ENCODE results near the gene ZNF74. TPM values are rescaled to one million over a fixed set of nuclear protein-coding genes. Genes with fewer than 3 reads are reported as not detected.

ZNF74 gene
- total and polyA plus RNA-seq, 2 donors (not counting 1 experiment from before 2014, with no cell fraction given), result 2.5 to 13.0 TPM

DNA sequence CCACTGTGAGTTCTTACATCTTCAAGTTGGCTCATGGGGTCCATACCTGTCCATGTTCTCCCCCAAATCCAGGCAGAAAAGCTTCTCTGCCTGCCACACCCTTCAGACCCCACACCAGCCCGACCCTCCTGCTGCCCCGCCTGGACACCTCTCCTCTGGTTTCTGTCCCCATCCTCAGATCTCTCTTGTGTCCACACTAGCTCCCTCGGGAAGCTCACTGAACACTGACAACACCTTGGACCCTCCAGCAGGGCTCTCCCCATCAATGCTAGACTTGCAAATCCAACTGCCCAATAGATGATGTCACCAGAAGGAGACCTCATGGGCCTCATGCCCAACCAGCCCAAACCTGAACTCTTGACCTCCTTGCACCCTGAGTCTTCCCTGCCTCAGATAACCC lies 40.8 kb downstream of the ZNF74 start:
- Histone ChIP-seq H3K4me3 (replicated peaks in 1 of 4; ENCODE audit: control extremely low read depth in 1 of 4, insufficient read depth in 1 of 4, low read depth in 3 of 4, low read length in 4 of 4) (no peak overlapping the region), H3K36me3 (ENCODE audit: control insufficient read depth, insufficient read depth, low read length) (peaks cover 7% of the 10 kb centered on the region), H2AFZ (ENCODE audit: low read length) (no peak overlapping the region), H4K20me1 (ENCODE audit: control insufficient read depth, extremely low read depth, insufficient read depth, low read length) (no peaks in the 10 kb centered on the region), H3K9me3 (ENCODE audit: control insufficient read depth, insufficient read depth, low read depth, low read length) (no peaks in the 10 kb centered on the region), H3K4me2 (ENCODE audit: extremely low read depth, insufficient read depth, low read length) (no peak overlapping the region), H3K27ac (ENCODE audit: insufficient read depth, low read length) (no peak overlapping the region), H3K4me1 (ENCODE audit: control insufficient read depth, extremely low read depth, insufficient read depth, low read length) (peaks cover 14% of the 10 kb centered on the region), H3K27me3 (ENCODE audit: control insufficient read depth, insufficient read depth, low read length) (no peaks in the 10 kb centered on the region), H3K79me2 (ENCODE audit: control insufficient read depth, insufficient read depth, low read length) (peaks cover 43% of the 10 kb centered on the region), H3K9ac (ENCODE audit: insufficient read depth, low read length) (no peak overlapping the region)
- TF ChIP-seq CTCF (conservative IDR thresholded peaks at IDR 0.05 in 1 of 2, IDR thresholded peaks at IDR 0.05 in 1 of 2; ENCODE audit: low read depth in 1 of 2, low read length in 2 of 2) (no peak), EZH2 (IDR thresholded peaks at IDR 0.05; ENCODE audit: low read length, missing control alignments) (no peak)
- DNase-seq (ENCODE audit: low read depth in 2 of 2), result no peak

DNA sequence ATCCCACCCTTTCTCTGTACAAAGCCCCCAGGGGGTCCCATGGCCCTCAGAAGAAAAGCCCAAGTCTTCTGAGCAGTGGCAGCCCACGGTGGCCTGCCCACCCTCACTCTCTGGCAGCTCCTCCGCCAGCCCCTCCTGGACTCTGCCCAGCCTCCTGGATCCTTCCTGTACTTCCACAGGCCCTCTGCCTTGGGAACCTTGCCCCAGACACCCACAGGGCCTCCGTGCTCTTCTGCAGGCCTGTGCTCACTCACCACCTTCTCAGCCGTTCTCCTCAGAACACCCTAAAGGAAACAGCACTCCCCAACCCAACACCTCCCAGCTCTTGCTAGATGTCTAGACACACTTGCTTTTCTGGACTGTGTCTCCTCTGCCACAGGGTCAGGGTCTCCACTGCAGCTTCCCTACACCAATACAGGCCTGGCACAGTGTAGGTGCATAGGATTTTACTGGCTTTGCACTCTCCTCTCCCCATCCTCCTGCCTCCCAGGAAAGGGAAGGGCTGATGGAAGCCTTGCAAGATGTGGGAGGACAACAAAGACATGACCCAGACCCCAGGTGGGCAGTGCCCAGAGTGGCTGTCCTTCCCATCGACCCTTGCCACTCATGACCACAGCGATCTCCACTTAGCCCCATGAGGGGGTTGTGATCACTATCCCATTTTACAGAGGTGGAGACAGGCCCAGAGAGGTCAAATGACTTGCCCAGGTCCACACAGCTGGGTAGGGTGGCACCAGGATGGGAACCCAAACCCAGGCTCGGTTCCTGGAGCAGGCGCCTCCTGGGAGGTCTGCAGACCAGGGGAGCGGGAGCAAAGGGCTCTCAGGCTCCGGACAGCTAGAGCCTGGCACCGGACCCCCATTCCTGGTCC lies 41.7 kb downstream of the ZNF74 start:
- DNase-seq (ENCODE audit: low read depth in 2 of 2), result no peak
- Histone ChIP-seq H3K79me2 (ENCODE audit: control insufficient read depth, insufficient read depth, low read length) (peaks cover 41% of the 10 kb centered on the region), H3K27ac (ENCODE audit: insufficient read depth, low read length) (peak overlapping the region; percentile 40), H4K20me1 (ENCODE audit: control insufficient read depth, extremely low read depth, insufficient read depth, low read length) (no peaks in the 10 kb centered on the region), H3K9me3 (ENCODE audit: control insufficient read depth, insufficient read depth, low read depth, low read length) (no peaks in the 10 kb centered on the region), H3K27me3 (ENCODE audit: control insufficient read depth, insufficient read depth, low read length) (no peaks in the 10 kb centered on the region), H3K4me2 (ENCODE audit: extremely low read depth, insufficient read depth, low read length) (peak overlapping the region; percentile 97), H3K9ac (ENCODE audit: insufficient read depth, low read length) (peak overlapping the region; percentile 82), H3K4me1 (ENCODE audit: control insufficient read depth, extremely low read depth, insufficient read depth, low read length) (peaks cover 14% of the 10 kb centered on the region), H3K4me3 (replicated peaks in 1 of 4; ENCODE audit: control extremely low read depth in 1 of 4, insufficient read depth in 1 of 4, low read depth in 3 of 4, low read length in 4 of 4) (peak overlapping the region; percentile 59 to 88 (median 86)), H2AFZ (ENCODE audit: low read length) (no peak overlapping the region), H3K36me3 (ENCODE audit: control insufficient read depth, insufficient read depth, low read length) (no peaks in the 10 kb centered on the region)
- TF ChIP-seq CTCF (conservative IDR thresholded peaks at IDR 0.05 in 1 of 2, IDR thresholded peaks at IDR 0.05 in 1 of 2; ENCODE audit: low read depth in 1 of 2, low read length in 2 of 2), result no peak
- TF ChIP-seq EZH2 (IDR thresholded peaks at IDR 0.05; ENCODE audit: low read length, missing control alignments), result no peak

- Histone ChIP-seq H3K9ac (ENCODE audit: insufficient read depth, low read length) (peak overlapping the region; percentile 82), H2AFZ (ENCODE audit: low read length) (no peak overlapping the region), H3K27ac (ENCODE audit: insufficient read depth, low read length) (peak overlapping the region; percentile 83)
These were observed 42.4 kb downstream of the ZNF74 start for GRCh38 chr22:20436307-20436767.

More at GRCh38 chr22:20436307-20436767, 42.4 kb downstream of the ZNF74 start:
- peak; percentile 29 to 56 for DNase-seq (ENCODE audit: low read depth in 2 of 2)
- Histone ChIP-seq H3K27me3 (ENCODE audit: control insufficient read depth, insufficient read depth, low read length) (no peaks in the 10 kb centered on the region), H3K4me1 (ENCODE audit: control insufficient read depth, extremely low read depth, insufficient read depth, low read length) (peaks cover 16% of the 10 kb centered on the region), H3K4me3 (replicated peaks in 1 of 4; ENCODE audit: control extremely low read depth in 1 of 4, insufficient read depth in 1 of 4, low read depth in 3 of 4, low read length in 4 of 4) (peak overlapping the region; percentile 86 to 91 (median 88)), H3K4me2 (ENCODE audit: extremely low read depth, insufficient read depth, low read length) (peak overlapping the region; percentile 97), H3K9me3 (ENCODE audit: control insufficient read depth, insufficient read depth, low read depth, low read length) (no peaks in the 10 kb centered on the region), H3K79me2 (ENCODE audit: control insufficient read depth, insufficient read depth, low read length) (peaks cover 41% of the 10 kb centered on the region), H3K36me3 (ENCODE audit: control insufficient read depth, insufficient read depth, low read length) (no peaks in the 10 kb centered on the region), H4K20me1 (ENCODE audit: control insufficient read depth, extremely low read depth, insufficient read depth, low read length) (no peaks in the 10 kb centered on the region)
- no peak for TF ChIP-seq EZH2 (IDR thresholded peaks at IDR 0.05; ENCODE audit: low read length, missing control alignments)
- no peak for TF ChIP-seq CTCF (conservative IDR thresholded peaks at IDR 0.05 in 1 of 2, IDR thresholded peaks at IDR 0.05 in 1 of 2; ENCODE audit: low read depth in 1 of 2, low read length in 2 of 2)

Measured in fibroblast of lung (primary cell).